T follicular helper cell (primary cell): ENCODE data around the gene UNC5A.
A peak's percentile ranks its signal among the peaks of the same experiment; 100 is the strongest.

ENCODE experiments used
- DNase-seq: peaks from one replicate; pipeline ENCODE4 v3.0.0-alpha.2; 2020; ENCODE audit warnings: low read depth
- total RNA-seq, 2 experiments: gene quantifications; one replicate each; lab custom pipeline; 2026; lab: John Stamatoyannopoulos, UW

The UNC5A gene
- 0 to 0.06 reads per million in 2 experiments for total RNA-seq

DNA sequence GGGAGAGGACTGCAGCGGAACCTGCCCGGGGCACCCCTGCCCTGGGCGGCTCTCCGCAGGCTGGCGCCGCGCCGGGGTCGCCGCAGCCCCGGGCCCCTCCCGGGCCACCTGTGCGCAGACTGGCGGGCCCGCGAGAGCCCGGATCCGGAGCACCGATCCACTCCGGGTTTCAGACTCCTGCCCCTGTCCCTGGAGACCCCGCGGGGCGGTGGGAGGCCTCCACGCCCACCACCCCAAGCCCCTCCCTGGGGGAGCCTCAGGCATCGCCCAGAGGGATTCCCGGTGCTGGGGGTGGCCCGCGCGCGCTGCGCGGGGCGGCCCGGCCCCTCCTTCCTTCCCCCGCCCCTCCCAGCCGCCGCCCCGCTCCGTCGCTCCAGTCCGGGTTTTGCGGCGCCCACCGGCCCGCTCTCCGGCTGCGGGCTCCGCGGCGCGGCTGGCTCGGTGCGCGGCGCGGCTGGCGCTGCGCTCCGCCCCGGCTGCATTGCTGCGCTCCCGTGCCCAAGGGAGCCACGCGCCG, at the start of gene UNC5A:
Gene UNC5A, plus strand, starts transcription at position 479 of the 517 bp plus-strand sequence. CDS start 192 bp downstream, outside the sequence.
- DNase-seq = peak; percentile 34

DNA sequence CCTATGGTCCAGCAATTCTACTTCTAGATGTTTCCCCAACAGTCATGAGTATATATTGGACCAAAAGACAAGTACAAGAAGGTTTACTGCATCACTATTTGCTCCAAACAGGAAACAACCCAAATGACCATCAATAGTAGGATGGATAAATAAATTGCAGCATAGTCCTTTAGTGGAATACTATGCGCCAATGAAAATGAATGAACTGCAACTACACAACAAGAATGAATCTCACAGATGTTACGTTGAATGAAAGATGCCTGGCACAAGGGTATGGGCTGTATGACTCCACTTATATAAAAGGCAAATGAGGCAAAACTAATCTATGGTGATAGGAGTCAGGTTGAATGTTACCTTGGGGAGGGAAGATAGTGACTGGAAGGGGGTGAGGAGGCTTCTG, 48.6 kb upstream of the UNC5A start:
- no peak for DNase-seq

DNA sequence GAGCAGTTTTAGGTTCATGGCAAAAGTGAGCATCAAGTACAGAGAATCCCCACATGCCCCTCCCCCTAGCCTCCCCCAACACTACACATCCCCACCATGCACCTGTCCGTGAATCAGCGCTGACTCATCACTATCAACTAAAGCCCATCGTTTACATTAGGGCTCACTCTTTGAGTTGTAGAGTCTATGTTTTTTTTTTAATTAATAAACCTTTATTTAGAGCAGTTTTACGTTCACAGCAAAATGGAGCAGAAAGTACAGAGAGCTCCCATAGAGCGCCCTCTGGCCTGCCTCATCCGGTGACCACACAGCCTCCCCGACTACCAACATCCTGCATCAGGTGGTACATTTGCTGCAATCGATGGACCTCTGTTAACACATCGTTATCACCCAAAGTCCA, 47.9 kb upstream of the UNC5A start:
- no peak for DNase-seq

DNA sequence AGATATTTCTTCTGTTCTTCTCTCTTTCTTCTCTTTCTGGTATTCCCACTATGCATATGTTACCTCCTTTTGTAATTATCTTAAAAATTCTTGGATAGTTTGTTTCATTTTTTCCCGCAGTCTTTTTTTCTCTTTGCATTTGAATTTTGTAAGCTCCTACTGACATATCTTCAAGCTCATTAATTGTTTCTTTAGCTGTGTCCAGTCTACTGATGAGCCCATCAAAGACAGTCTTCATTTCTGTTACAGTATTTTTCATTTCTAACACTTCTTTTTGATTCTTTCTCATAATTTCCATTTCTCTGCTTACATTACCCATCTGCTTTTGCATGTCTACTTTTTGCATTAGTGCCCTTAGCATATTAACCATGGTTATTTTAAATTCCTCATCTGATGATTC, 44.7 kb upstream of the UNC5A start:
- DNase-seq = no peak

DNA sequence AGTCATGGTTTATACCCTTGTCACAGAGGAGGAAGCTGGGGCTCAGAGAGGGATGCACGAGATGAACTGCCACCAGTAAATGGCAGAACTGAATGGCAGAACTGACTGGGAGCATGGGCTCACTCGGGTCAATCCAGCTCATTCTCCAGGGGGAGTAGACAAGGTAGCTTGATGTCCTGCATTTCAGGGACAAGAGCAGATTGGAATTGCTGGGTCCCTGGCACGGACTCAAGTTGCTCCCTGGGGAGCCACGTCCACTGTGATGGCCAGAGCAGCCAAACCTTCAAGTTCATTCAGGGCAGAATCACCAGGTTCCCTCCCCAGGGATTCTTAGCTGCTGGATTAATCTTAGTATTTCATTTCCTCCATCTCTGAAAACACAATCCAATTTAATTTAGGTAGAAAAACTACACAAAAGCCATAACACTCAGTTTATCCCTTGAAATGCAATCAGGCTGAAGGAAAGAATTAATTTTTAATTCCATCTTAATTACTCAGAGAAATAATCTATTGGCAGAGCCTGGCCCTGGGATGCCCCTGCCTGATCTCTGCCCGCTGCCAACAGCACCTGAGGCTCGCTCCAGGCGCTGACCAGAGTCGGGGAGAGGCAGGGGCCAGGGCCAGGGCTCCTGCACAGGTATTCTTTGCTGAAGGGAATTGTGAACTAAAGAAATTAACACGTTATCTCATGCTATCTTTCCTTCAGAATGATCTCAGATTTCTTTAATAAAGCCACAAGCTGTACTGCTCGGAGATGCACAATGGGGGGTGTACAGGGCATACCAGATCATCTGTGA, 42.0 kb upstream of the UNC5A start:
- no peak for DNase-seq

DNA sequence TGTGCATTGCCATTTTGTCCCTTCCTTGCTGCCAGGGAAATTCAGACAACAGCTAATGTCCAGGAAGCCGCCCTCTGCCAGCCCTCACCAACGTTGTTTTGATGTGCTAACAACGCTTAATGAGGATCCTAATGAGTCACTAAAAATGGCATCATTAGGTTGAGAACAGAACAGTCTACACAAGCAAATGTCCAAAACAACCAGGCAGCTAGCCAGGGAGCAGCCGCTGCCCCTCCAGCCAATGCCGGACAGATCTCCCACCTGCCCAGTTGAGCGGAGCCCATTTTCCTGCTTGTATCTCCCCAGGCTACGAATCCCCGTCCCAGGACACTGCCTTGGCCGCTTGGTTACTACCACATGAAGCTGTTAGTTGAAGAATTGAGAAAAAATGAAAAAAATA, 40.4 kb upstream of the UNC5A start:
- no peak for DNase-seq

DNA sequence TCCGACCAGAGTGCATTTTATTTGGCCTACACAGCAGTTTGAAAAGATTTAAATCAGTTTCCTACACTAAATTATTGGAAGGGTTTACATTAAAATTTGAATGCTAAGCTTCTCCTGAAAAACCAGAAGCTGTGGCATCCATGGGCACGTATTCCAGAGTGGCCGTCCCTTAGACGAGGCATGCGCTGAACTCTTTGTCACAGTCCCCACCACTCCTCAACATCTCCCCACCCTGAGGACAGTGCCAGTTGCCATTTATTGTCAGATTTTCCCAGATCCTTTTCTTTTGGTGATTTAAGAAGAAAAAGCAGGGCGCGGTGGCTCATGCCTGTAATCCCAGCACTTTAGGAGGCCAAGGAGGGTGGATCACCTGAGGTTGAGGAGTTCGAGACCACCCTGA, 39.9 kb upstream of the UNC5A start:
- no peak for DNase-seq

DNA sequence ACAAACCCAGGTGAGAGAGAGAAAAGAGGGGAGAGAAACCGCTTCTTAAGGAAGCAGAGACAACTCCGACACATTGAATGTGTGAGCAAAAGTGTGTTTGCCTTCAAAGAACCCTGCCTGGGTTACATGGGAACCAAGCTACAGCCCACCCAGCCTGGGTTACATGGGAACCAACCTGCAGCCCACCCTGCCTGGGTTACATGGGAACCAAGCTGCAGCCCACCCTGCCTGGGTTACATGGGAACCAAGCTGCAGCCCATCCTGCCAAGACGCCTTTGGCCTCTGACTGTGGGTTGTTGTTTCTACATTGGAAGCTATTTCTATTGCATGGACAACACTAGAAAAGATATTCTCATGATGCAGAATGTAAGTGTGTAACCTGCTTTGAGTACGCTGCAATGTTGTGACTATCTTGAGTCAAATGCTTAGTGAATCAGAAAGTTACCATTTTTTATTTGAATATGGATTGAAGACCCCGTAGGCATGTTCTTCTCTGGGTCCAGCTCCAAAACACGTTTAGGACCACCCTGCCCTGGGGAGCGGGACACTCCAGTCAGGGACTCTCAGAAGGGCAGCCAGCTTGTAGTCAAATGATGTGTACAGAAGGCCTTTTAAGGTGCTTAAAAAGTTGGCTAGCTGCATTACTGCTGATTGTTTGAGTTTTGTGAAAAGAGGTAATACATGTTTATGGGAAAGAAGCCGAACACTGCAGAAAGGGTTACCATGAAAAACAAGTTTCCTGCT, 39.1 kb upstream of the UNC5A start:
- DNase-seq = no peak

DNA sequence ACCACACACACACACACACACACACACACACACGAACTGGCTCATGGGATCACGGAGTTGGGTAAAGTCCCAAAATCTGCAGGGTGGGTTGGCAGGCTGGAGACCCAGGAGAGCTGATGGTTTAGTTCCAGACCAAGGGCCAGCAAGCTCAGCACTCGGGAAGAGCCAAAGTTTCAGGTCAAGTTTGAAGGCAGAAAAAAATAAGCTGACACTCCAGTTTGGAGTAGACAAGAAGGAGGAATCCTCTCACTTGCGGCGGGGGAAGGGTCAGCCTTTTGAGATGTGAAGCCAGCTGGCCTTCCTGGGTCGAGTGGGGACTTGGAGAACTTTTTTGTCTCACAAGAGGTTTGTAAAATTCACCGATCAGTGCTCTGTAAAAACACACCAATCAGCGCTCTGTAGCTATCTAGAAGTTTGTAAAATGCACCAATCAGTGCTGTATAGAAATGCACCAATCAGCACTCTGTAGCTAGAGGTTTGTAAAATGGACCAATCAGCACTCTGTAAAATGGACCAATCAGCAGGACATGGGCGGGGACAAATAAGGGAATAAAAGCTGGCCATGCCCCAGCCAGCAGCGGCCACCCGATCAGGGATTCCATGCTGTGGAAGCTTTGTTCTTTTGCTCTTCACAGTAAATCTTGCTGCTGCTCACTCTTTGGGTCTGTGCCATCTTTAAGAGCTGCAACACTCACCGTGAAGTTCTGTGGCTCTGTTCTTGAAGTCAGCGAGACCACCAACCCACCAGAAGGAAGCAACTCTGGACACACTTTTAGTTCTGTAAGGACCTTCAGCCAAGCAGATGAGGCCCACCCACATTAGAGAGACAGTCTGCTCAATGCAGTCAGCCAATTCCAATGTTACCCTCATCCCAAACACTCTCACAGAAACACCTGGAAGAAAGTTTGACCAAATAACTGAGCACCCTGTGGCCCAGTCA, 37.8 kb upstream of the UNC5A start:
- no peak for DNase-seq

DNA sequence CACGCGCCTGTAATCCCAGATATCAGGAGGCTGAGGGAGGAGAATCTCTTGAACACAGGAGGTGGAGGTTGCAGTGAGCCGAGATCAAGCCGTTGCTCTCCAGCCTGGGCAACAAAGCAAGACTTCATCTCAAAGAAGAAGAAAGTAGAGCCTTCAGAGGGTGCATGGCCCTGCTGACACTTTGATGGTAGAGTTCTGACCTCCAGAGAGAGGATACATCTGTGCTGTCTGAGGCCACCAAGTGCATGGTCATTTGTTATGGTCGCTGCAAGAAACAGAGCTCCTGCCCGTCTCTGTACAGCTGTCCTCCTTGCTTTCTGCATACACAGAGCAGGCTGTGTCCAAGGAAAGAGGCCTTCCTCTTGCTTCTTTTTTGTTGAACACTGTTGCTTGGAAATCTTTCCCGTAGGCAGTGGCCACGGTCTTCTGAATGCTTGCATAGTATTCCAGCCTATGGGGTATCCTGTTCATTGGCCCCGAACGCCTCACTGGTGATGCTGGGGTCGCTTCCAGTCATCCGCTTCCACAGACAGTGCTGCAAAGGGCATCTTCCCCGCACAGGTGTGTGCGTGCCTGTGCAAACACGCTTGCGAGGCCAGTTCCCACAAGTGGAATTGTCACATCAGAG, 36.8 kb upstream of the UNC5A start:
- DNase-seq = no peak

DNA sequence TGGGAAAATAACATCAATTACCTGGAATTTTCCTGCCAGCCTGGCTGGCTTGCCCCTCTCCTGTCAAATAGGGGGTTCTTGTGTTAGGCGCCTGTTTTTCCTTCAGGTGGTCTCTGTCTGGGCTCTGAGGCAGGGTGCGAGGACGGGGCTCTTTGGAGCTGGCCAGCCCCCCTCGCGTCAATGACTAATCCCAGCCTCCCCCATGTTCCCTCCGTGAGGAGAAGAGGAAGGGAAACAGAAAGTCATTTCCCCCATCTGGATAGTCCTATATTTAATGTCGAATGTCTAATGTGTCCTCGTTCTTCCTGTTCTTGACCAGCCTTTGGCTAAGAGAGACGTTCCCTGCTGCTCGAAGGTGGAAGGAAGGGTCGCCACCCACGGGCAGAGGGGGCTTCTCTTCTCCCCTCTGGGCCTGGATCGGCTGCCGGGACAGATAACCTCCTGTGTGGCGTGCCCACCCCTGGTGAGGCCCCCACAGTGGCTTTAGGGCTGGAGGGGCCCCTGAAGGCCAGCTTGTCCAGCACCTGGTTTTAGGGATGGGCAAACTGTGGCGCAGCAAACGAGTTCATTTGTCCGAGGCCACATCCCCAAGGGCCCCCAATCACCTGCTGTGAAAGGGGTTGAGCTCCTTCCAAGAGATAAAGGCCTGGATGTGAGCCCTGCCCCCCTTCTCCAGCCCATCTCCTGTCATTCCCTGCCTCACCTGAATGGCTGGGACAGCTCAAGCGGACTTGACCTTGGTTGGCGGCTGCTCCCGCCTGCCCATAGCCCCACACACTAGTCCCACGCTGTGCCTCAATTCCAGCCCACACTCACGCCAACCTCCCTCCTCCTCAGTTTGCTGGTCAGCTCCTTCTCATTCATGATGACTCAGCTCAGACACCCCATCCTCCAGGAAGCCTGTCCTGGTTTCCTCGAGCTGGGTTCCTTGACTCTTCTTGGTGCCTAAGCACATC, 35.9 kb upstream of the UNC5A start:
- DNase-seq = no peak

DNA sequence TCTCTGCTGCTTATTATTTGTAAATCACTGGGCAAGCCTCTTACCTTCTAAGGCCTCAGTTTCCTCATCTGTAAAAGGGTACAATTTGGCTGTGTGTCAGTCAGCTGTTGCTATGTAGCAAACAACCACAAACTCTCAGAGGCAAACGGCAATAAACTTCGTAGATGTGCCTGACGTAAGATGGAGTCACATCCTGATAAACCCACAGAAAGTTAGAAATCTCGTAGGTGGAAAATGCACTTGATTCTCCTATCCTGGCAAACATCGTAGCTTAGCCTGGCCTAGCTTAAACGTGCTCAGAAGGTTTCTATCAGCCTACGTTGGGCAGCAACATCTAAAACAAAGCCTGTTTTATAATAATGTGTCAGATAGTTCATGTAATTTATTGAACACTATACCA, 35.0 kb upstream of the UNC5A start:
- no peak for DNase-seq

DNA sequence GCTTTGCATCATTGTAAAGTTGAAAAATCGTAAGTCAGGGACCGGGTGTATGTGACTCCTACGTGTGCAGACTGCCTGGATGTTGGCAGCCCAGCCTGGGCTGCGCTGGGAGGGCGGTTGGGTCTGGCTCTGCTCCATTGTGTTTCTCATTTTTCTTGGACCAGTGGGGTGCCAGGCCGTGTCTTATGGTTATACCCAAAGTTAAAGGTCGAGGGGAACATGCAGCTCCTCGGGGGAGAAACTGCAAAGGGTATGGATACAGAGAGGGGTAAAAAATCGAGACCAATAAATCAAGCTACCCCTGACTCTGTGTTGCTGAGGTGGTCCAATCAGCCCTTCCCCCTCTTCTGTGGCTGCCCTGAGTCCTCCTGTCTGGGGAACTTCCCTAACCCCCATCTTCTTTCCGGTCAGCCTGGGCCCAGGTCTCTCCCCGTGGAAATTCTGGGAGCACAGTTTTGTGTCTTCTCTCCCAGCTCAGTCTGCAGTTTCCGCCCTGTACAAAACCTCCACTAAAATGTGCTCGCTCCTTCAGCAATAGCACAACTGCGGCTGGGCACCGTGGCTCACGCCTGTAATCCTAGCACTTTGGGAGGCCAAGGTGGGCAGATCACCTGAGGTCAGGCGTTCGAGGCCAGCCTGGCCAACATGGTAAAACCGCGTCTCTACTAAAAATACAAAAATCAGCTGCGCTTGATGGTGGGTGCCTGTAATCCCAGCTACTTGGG, 34.1 kb upstream of the UNC5A start:
- no peak for DNase-seq

DNA sequence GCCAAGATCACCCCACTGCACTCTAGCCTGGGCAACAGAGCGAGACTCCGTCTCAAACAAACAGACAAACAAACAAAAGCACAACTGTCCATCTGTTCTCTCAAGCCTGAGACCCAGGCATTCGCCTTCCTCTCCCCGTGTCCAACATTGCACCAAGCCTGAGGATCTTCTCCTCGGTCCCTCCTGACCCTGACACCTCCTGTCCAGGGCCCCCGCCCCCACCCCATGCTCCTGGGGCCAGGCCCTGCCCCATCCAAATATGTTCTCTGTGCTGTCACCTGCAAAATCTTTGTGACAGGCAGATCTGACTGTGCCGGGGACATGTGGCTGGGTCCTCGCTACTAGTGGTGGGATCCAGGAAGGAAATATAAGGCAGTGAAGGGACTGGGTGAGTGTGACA, 33.4 kb upstream of the UNC5A start:
- no peak for DNase-seq

DNA sequence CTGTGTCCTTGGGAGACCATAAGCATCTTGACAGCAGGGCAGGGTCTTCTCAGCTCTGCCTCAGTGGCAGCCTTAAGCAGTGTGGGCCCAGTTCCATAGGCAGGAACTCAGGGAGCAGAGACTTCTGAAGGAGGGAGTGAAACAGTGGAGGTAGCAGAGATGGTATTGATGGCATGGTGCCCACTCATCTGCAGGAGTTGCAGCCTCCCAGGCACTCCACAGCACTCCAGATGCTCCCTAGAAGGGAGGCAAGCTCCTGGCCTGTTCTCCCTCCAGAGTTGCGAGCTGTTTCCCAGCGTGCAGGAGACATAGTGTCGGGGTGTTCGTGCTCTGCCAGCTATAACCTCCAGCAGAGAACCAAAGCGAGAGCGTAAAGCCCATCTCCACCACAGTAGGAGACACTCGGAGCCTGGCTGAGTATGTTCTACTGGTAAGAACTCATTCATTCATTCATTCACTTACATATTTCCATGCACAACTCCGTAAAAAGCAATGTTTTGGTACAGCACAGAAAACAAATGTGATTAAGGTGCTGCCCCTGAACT, 31.4 kb upstream of the UNC5A start:
- no peak for DNase-seq

DNA sequence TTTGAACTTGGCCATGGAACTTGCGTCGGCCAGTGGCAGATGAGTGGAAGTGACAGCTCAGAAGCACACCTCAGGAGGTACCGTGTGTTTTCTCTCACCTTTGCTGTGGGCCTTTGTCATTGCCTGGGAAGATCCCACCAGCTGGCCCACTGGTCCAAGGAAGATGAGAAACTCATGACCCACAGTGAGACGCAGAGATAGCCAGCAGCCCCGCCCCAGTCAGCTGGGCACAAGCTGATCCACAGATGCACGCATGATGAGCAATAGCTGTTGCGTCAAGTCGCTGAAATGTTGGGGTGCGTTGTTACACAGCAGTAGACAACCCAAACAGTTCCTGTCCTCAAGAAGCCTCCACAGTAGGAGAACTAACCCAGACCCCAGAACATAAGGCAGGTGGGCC, 30.8 kb upstream of the UNC5A start:
- DNase-seq = no peak

DNA sequence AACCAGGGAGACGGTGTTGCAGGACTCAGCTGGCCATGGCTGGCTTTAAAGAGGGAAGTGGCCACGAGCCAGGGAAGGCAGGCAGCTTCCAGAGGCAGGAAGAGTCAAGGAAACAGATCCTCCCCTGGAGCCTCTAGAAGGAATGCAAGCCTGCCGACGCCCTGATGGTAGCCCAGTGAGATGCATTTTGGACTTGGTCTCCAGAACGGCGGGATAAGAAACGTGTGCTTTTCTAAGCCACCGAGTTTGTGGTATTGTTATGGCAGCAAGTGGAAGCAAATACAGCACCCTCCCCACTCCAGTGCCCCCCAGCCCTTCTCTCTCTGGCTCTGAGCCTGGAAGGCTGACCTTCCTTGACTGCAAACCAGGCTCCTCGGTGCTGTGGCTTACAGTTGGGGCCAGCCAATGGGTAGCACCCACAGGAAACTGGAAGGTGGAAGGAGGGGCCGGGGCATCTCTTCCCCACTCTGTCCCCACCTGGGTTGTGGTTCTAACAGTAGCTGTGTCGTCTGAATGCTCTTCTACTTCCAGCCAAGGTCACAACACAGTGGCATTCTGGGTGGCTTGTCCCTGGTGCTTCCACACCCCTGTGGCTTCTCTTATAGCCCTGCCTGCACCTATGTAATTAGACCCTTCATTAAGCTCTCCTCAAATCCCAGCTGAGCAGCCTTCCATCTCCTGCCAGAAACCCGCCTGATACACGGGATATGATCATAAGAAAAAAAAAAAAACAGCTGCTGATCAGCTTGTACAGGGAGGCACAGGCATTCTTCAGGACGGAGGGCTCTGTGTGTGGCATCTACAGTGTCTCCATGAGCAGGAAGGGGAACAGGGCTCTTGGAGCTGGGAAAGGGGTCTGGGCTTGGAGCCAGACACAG, 29.9 kb upstream of the UNC5A start:
- no peak for DNase-seq

DNA sequence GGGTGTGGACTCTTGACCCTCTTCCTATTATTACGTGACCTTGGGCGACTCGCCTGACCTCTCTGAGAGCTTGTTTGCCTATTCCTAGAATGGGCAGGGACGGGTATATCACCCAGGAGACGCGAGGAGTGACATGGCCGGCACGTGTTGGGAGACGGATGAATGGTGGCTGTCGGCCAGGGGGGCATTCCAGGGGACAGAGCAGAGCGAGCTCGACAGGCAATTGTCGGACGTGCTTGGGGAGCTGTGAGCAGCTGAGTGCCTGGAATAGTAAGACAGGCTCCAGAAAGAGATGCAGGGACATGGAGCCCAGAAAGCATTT, 29.3 kb upstream of the UNC5A start:
- DNase-seq = no peak
